LNCaP clone FGC (cell line): Measurements from ENCODE around the gene IRAK4.
A peak's percentile ranks its signal among the peaks of the same experiment; 100 is the strongest.

Source experiments
- DNase-seq: peaks from one replicate; pipeline ENCODE4 v3.0.0-alpha.2; 2011; ENCODE audit warnings: low read depth
- H3K4me3 ChIP-seq: 2 replicates; pipeline ENCODE4 v1.5.1; 2011; ENCODE audit warnings: mild to moderate bottlenecking, low read depth, low read length, control low read depth
- CTCF ChIP-seq: IDR thresholded peaks from 2 replicates; pipeline ENCODE4 v1.5.1; 2012; ENCODE audit warnings: mild to moderate bottlenecking; ENCODE audit not compliant: control insufficient read depth, insufficient read depth; ENCODE audit errors: extremely low read depth

The IRAK4 gene

GRCh38 chr12:43789941-43790340 is 31.2 kb downstream of the IRAK4 start:
- no peak for TF ChIP-seq CTCF
- no peak overlapping the region for H3K4me3 ChIP-seq
- DNase-seq, result no peak

- no peak for TF ChIP-seq CTCF
- H3K4me3 ChIP-seq, result no peak overlapping the region
- DNase-seq, result peak; percentile 90
Measured at GRCh38 chr12:43795716-43796280, 37.0 kb downstream of the IRAK4 start.

GRCh38 chr12:43797561-43798217 is 38.9 kb downstream of the IRAK4 start:
- DNase-seq, result no peak

GRCh38 chr12:43805149-43805859 is 46.6 kb downstream of the IRAK4 start:
- no peak for TF ChIP-seq CTCF
- peak overlapping the region; percentile 92 for H3K4me3 ChIP-seq
- no peak for DNase-seq

More at GRCh38 chr12:43797561-43798217, 38.9 kb downstream of the IRAK4 start:
- TF ChIP-seq CTCF, result no peak
- H3K4me3 ChIP-seq, result no peak overlapping the region

- DNase-seq, result no peak
- TF ChIP-seq CTCF, result 0 out of 2 replicates have a peak, but pooled peaks have one; percentile 4
- H3K4me3 ChIP-seq, result peak within 1 kb of the TSS; percentile 92
Measured at GRCh38 chr12:43805860-43806736, 47.3 kb downstream of the IRAK4 start, which contains the start of gene TWF1. Gene TWF1 (minus strand): TSS chr12:43806317. CDS start chr12:43806245, 72 bp downstream.

- no peak for DNase-seq
- no peak for TF ChIP-seq CTCF
- H3K4me3 ChIP-seq, result peak overlapping the region; percentile 92
Measured at GRCh38 chr12:43806737-43807072, 48.0 kb downstream of the IRAK4 start.
